Nephron (organoid): ENCODE results near the gene MVD.

Experiments used
- H3K27ac Mint-ChIP-seq, 3 experiments: 2 replicates each; pipeline ENCODE4 v1.8.0; 2020; ENCODE audit warnings: mixed read lengths in 3 of 3, mild to moderate bottlenecking in 2 of 3, moderate library complexity in 1 of 3
- H3K27me3 Mint-ChIP-seq: 2 replicates; pipeline ENCODE4 v1.8.0; 2021; ENCODE audit warnings: low read depth, mild to moderate bottlenecking, moderate library complexity, mixed read lengths
- H3K36me3 Mint-ChIP-seq: 2 replicates; pipeline ENCODE4 v1.8.0; 2020; ENCODE audit warnings: low read depth, mixed read lengths
- H3K4me1 Mint-ChIP-seq: 2 replicates; pipeline ENCODE4 v1.8.0; 2020; ENCODE audit warnings: mixed read lengths
- H3K4me3 Mint-ChIP-seq, 3 experiments: 2 replicates each; pipeline ENCODE4 v1.8.0; 2020; ENCODE audit warnings: mild to moderate bottlenecking in 3 of 3, mixed read lengths in 3 of 3, moderate library complexity in 2 of 3
- H3K9me3 Mint-ChIP-seq: 2 replicates; pipeline ENCODE4 v1.8.0; 2020; ENCODE audit warnings: mixed read lengths
- TF ChIP-seq, protein P1 (sequence below), 3 experiments: fragments of 200-600 bp; sonication (generic); IDR thresholded peaks; one replicate each; pipeline ENCODE4 v1.5.0; 2021; ENCODE audit warnings: antibody characterized with exemption in 3 of 3; ENCODE audit not compliant: unreplicated experiment in 3 of 3

Gene MVD

DNA sequence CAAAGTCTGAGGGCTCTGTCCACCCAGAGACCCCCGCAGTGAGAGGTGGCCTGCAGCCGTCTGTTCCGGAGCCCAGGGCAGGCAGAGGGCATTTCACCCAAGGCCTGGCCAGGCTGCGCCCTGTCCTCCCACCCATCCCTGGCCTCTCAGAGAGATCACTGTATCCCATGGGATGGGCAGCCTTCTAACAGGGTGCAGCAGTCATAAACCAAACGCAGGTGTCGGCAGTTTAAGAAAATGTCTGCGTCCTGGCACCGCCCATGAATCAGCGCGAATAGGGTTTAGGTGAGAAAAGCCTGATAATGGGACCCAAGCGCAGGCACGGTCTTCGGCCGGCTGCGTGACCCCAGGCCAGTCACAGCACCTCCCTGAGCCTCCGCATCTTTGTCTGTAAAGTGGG is 17.4 kb downstream of the MVD start:
- Mint-ChIP-seq H3K27ac (no peak overlapping the region), H3K9me3 (no peaks in the 10 kb centered on the region), H3K4me1 (peaks cover 6% of the 10 kb centered on the region), H3K36me3 (peaks cover 11% of the 10 kb centered on the region), H3K4me3 (no peak overlapping the region), H3K27me3 (peaks cover 7% of the 10 kb centered on the region)
- TF ChIP-seq, protein P1, sequence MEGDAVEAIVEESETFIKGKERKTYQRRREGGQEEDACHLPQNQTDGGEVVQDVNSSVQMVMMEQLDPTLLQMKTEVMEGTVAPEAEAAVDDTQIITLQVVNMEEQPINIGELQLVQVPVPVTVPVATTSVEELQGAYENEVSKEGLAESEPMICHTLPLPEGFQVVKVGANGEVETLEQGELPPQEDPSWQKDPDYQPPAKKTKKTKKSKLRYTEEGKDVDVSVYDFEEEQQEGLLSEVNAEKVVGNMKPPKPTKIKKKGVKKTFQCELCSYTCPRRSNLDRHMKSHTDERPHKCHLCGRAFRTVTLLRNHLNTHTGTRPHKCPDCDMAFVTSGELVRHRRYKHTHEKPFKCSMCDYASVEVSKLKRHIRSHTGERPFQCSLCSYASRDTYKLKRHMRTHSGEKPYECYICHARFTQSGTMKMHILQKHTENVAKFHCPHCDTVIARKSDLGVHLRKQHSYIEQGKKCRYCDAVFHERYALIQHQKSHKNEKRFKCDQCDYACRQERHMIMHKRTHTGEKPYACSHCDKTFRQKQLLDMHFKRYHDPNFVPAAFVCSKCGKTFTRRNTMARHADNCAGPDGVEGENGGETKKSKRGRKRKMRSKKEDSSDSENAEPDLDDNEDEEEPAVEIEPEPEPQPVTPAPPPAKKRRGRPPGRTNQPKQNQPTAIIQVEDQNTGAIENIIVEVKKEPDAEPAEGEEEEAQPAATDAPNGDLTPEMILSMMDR (IDR thresholded peaks at IDR 0.05; ENCODE audit: unreplicated experiment in 3 of 3) = no peak

- Mint-ChIP-seq H3K36me3 (peaks cover 8% of the 10 kb centered on the region), H3K4me1 (no peaks in the 10 kb centered on the region), H3K4me3 (no peak overlapping the region), H3K27me3 (peaks cover 20% of the 10 kb centered on the region), H3K9me3 (no peaks in the 10 kb centered on the region), H3K27ac (no peak overlapping the region)
- TF ChIP-seq, protein P1 (IDR thresholded peaks at IDR 0.05; ENCODE audit: unreplicated experiment in 3 of 3) = no peak
These were observed 19.3 kb downstream of the MVD start for GRCh38 chr16:88643644-88643932.

- H3K36me3 Mint-ChIP-seq = peaks cover 8% of the 10 kb centered on the region
- peaks cover 25% of the 10 kb centered on the region for H3K27me3 Mint-ChIP-seq
- H3K4me1 Mint-ChIP-seq = no peaks in the 10 kb centered on the region
- H3K27ac Mint-ChIP-seq = no peak overlapping the region
- no peak overlapping the region for H3K4me3 Mint-ChIP-seq
- TF ChIP-seq, protein P1 (IDR thresholded peaks at IDR 0.05; ENCODE audit: unreplicated experiment in 3 of 3) = no peak
- H3K9me3 Mint-ChIP-seq = no peaks in the 10 kb centered on the region
These were observed 19.8 kb downstream of the MVD start for GRCh38 chr16:88642881-88643643.

GRCh38 chr16:88640498-88641247 is 22.2 kb downstream of the MVD start:
- H3K36me3 Mint-ChIP-seq = peaks cover 8% of the 10 kb centered on the region
- peaks cover 46% of the 10 kb centered on the region for H3K27me3 Mint-ChIP-seq
- no peak overlapping the region for H3K27ac Mint-ChIP-seq
- TF ChIP-seq, protein P1 (IDR thresholded peaks at IDR 0.05; ENCODE audit: unreplicated experiment in 3 of 3) = no peak
- H3K9me3 Mint-ChIP-seq = no peaks in the 10 kb centered on the region
- H3K4me1 Mint-ChIP-seq = no peaks in the 10 kb centered on the region
- H3K4me3 Mint-ChIP-seq = no peak overlapping the region

GRCh38 chr16:88640039-88640495 is 22.8 kb downstream of the MVD start:
- H3K27ac Mint-ChIP-seq = no peak overlapping the region
- H3K4me1 Mint-ChIP-seq = no peaks in the 10 kb centered on the region
- peaks cover 5% of the 10 kb centered on the region for H3K36me3 Mint-ChIP-seq
- H3K9me3 Mint-ChIP-seq = no peaks in the 10 kb centered on the region
- H3K27me3 Mint-ChIP-seq = peaks cover 46% of the 10 kb centered on the region
- TF ChIP-seq, protein P1 (IDR thresholded peaks at IDR 0.05; ENCODE audit: unreplicated experiment in 3 of 3) = no peak
- H3K4me3 Mint-ChIP-seq = no peak overlapping the region
